SKM-1 treated with dmso at 0.1 percent for 144 hours (cell line): ENCODE data around the gene SUSD6.
"Not testable (repeated sequence)": the region's sequence is repeated elsewhere in the genome, so short reads cannot be mapped to it uniquely, and the experiment has no call there.

Experiments
- DNase-seq: peaks from one replicate; lab custom pipeline; 2025; ENCODE audit not compliant: unreplicated experiment; lab: John Stamatoyannopoulos, UW

The SUSD6 gene

DNA sequence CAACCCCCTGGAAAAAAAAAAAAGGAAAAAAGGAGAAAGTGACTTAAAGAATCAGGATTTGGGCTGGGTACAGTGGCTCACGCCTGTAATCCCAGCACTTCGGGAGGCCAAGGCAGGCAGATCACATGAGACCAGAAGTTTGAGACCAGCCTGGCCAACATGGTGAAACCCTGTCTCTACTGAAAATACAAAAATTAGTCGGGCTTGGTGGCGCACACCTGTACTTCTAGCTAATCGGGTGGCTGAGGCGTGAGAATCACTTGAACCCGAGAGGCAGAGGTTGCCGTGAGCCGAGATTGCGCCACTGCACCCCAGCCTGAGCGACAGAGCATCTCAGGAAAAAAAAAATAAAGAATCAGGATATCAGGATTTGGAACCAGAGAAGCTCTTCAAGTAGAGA is 36.2 kb downstream of the SUSD6 start:
- DNase-seq: not testable (repeated sequence)

DNA sequence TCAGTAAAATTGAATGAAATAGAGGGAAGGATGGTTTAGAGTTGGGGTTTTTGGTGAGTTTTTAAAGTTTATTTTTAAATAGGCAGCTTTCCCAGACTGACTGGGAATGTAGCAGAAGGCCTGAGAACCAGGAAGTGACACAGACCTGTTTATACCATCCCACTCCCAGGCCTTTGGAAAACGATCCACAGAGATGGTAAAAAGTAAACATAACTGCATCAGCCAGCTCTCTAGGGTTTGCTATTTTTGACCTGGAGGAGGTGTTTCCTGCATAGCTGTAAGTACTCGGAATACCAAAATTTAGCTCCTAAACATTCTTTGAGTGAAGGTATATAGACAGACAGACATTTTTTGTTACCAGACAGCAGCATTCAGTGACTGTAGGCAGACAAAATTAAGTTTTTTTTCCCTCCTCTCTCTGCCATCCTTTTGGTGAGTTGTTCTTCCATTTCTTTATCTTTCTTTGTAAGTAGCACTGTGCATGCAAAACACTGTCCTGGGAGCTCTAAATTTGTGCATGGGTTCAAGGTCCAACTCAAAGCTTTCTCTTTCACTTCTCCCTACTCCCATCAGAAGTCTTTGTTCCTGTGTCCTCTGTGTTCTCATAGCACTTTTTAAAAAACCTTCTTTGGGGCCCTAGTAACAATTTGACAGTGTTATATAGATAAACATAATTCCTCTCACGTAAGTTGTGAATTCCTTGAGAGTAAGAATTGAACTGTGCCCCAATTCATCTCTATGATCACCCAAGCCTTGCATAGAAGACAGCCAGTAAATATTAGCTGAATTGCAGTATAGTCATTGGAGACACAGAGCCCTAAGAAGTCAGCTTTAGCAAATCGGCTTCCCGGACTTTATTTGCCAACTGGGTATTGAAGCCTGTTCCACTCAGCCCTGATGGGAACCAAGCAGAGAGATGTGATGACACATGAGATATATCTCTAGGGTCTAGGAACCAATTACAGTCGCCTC is 37.4 kb downstream of the SUSD6 start:
- DNase-seq: no peak

DNA sequence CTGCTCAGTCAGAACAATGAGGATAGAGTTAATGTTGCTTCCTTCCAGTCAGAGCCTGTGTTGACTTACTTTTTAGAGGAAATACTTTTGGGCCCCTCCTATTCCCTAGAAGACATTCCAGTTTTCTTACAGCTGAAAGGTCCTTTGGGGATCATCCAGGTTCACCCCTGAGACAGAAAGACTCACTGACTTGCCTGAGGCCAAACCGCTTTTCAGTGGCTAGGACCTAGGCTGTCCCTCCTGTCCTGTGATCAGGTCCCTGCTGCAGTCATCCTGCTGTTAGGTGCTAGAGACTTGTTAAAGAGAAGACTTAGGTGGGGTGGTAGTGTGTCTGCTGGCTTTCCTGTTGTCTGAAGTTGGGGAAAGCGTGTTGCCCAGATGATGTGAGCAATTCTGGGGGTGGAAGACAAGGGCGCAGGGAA is 39.6 kb downstream of the SUSD6 start:
- no peak for DNase-seq

DNA sequence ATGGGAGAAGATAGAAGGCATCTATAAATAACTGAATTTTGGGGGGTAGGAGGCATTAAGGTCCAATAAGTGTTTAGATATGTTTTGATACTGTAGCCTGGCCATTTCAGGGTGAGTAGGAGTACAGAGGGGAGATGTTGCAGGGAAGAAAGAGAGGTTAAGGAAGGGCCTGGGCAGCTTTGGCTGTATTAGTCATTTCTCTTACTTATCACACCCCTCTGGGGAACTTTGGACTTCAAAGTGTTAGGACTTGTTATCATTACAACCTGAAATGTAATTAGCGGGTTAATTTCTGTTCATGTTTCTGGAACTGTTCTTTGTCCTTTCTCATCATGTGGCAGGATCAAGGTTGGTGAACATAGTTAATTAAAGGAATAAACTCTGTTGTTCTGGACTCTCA is 40.3 kb downstream of the SUSD6 start:
- no peak for DNase-seq

- DNase-seq: peak; percentile 81
Observed at GRCh38 chr14:69652942-69653684, 41.7 kb downstream of the SUSD6 start.

DNA sequence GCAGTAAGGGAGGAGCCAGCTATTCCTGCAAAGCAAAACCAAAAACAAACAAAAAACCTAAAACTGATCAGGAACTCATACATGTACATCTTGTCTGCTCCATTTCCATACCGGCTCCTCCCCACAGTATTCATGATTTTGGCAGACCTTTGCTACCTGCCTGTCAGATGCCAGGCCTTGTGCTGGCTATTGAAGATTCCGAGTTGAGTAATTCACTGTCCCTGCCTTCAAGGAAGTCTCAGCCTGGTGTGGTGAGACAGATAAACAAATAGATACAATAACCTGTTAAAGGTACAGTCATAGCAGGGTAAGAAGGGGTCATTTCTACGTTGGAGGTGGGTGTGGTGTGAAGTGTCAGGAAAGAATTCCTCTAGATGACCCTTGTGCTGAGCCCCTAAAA is 42.7 kb downstream of the SUSD6 start:
- no peak for DNase-seq

DNA sequence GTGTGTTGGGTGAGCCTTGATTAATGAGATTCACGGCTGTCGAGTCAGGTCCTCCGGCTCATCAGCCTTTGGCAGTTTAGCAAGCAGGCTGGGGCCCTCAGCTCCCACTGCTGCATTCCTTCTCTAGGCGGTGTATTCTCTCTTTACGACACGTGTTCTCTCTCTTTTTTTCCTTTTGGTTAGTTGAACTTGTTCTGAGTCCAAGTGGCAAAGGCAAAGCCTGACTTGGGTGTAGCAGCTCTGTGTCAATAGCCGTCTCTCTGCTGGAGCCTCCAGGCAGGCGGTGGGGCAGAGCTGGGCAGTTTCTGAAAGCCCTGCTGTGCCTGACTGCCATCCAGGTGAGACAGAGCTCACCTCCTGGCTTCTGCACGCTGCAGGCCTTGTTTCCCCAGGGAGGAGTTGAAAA is 46.6 kb downstream of the SUSD6 start:
- DNase-seq: no peak

DNA sequence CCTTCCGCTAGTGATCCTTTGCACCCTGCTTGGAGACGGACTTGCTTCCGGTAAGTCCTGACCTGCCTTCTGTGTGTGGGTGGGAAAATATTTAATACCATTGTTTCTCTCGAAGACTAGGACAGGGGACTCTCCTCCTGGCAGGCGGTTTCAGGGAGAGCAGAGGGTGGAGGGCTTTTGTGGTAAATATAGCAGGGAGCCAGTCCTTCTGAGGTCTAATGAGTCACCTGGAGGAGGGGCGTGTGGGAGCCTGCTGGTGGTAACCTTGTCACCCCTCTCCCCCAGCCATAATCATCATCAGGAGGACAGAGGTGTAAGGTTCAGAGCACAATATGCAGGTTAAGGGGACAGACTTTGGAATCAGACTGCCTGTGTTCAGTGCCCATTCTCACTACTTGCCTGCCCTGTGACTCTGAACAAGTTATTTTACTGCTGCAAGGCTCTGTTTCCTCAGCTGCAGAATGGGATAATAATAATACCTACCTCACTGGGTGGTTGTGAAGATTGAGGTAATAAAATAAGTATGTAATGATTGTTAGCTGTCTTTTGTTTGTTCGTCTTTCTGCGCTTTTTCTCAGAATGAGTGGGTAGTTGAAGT is 47.4 kb downstream of the SUSD6 start:
- DNase-seq: no peak

DNA sequence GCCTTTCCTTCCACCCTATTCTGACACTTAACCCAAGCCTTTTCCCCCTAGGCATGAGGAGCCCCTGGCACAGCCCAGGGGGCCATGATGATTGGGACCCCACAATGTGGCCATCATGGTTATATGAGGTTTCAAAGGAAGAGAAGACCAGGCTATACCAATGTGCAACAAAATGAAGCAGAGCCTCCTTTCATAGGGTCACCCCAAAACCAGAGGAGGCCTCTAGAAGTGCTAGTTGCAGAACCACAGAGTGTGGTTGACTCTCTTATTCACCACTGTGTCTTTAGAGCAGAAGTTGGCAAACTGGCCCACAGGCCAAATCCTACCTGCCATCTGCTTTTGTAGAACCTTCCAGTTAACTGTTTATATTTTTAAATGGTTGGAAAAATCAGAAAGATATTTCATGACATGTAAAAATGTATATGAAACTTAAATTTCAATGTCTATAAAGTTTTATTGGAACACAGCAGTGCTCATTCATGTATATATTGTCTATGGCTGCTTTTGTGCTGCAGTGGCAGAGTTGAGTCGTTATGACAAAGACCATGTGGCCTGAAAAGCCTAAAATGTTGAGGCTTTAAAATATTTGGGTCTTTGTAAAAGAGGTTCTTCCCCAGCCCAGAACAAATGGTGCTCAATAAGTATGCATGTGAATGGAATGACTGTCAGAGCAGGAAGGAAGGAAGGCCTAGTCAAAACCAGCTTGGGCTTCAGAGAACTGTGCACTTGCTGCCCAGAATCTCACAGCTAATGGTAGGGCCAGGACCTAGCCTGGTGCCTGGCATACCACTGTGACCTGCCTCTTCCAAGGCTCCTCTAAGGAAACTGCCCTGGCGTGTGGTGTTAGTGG is 49.2 kb downstream of the SUSD6 start:
- no peak for DNase-seq

- DNase-seq: no peak
Observed at GRCh38 chr14:69661194-69661537, 49.8 kb downstream of the SUSD6 start.

- DNase-seq: no peak
Observed at GRCh38 chr14:69662636-69663299, 51.4 kb downstream of the SUSD6 start.

DNA sequence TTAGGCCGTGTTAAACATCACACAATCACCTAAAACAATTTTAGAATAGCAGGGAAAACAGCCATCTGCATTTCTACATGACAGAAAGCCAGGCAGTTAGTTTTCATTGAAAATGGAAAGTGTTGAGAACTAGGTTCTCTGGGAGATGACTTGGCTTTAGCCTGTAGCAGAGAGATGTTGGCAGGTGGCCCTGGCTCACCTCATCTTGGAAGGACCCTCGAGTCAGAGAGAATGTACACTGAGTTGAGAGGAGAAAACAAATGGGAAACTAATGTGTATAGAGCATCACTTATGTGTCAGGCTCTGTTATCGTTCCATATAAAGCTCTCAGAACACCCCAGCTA is 51.9 kb downstream of the SUSD6 start:
- DNase-seq: no peak

DNA sequence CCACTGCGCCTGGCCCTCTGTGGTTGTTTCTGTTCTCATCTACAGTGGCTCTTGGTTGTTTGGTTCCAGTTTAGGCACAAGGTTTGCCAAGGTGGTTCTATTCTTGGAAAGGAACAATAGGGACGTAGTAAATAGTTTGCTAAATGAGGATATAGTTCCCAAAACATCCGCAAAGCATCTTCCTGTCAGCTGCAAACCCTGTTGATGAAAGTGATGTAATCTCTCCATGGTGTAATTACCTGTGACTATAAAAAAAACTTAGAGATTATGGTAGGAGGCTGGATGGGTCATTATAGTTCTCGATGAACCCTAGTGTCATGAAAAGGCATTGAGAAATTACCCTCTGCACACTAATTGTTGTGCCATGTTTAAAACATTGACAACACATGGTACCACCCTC is 52.9 kb downstream of the SUSD6 start:
- no peak for DNase-seq

GRCh38 chr14:69664865-69665526 is 53.6 kb downstream of the SUSD6 start:
- DNase-seq: no peak

DNA sequence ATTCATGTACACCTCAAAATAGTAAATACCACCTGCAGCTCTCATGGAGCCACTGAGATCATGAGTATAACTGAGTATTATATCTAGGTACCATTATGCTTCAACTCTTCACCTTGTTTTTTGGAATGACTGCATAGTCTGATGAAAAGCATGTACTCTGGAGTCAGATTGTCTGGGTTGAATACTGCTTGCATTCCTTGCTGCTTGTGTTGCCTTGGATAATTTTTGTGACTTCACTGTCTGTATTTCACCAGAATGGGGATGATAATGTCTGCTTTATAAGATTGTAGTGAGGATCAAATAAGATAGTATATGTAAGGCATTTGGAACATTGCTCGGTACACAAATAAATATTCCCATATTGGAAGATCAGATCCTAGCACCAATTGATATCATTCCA is 54.2 kb downstream of the SUSD6 start:
- no peak for DNase-seq

GRCh38 chr14:69666112-69666511 is 54.7 kb downstream of the SUSD6 start:
- no peak for DNase-seq

GRCh38 chr14:69666690-69667211 is 55.4 kb downstream of the SUSD6 start:
- DNase-seq: no peak

- no peak for DNase-seq
Observed at GRCh38 chr14:69667938-69668335, 56.5 kb downstream of the SUSD6 start.

- DNase-seq: no peak
Observed at GRCh38 chr14:69669375-69669774, 58.0 kb downstream of the SUSD6 start.

DNA sequence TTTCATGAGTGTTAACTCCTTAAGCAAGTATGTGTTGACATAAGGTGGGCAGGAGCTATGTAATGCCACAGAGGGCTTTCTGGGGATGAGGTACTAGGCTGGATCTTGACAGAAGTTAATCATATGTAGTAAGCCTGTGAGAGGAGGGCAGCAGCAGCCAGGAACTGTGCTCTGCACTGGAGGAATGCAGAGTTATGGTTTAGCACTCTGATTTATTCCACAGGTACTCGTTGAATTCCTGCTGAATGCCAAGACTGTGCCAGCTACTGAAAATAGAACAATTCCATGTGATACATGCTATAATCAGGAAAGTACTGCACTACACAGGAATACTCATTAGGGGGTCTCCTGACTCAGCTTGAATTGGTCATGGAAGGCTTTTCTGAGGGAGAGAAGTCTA is 58.7 kb downstream of the SUSD6 start:
- no peak for DNase-seq
